HFF-Myc (cell line): Measurements from ENCODE around the gene CRABP1.

ENCODE experiments used
- DNase-seq: peaks from one replicate; pipeline ENCODE4 v3.0.0-alpha.2; 2011; ENCODE audit warnings: low read depth; ENCODE audit errors: extremely low read depth
- H3K4me3 ChIP-seq: replicated peaks from 2 replicates; pipeline ENCODE4 v1.5.1; 2011; ENCODE audit warnings: low read depth, mild to moderate bottlenecking, control low read depth, low read length
- TF ChIP-seq, protein P1 (sequence below): IDR thresholded peaks from 2 replicates; pipeline ENCODE4 v1.5.1; 2012; ENCODE audit warnings: mild to moderate bottlenecking, low read depth, low read length, control low read depth; ENCODE audit errors: missing control alignments

Gene CRABP1

DNA sequence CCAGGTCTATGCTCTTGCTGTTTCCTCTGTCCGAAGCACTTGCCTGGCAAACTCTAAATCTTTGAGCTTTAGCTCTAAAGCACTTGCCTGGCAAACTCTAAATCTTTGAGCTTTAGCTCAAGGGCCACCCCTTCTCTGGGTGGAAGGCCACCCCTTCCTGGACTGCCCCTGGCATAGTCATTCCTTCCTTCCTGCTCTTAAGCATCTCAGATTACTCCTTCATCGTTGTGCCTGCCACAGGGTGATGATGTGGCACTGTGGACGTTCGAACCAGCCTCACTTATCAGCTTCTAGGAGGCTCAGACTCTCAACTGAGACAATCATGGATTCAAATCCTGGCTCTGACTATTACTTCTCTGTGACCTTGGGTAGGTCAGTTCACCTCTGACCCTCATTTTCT, 10.5 kb upstream of the CRABP1 start:
- H3K4me3 ChIP-seq = no peak overlapping the region
- TF ChIP-seq, protein P1, sequence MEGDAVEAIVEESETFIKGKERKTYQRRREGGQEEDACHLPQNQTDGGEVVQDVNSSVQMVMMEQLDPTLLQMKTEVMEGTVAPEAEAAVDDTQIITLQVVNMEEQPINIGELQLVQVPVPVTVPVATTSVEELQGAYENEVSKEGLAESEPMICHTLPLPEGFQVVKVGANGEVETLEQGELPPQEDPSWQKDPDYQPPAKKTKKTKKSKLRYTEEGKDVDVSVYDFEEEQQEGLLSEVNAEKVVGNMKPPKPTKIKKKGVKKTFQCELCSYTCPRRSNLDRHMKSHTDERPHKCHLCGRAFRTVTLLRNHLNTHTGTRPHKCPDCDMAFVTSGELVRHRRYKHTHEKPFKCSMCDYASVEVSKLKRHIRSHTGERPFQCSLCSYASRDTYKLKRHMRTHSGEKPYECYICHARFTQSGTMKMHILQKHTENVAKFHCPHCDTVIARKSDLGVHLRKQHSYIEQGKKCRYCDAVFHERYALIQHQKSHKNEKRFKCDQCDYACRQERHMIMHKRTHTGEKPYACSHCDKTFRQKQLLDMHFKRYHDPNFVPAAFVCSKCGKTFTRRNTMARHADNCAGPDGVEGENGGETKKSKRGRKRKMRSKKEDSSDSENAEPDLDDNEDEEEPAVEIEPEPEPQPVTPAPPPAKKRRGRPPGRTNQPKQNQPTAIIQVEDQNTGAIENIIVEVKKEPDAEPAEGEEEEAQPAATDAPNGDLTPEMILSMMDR = no peak
- DNase-seq = no peak

DNA sequence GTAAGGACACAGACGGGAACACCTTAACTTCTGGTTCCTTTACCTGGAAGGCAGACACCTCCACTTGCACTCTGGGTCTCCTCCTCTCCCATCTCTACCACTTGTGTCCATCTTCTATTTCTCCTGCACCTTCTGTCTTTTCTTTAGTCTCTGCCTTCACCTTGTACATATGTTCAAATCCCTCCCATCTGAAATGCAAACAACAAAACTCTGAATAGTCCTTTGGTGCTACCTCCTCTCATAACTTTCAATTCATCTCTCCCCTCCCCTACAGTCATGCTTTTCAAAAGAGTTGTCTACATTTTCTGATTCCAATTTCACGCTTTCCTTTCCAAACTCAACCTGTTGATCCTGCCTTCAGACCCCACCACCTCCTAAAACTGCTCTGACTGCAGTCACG, 5.3 kb upstream of the CRABP1 start:
- TF ChIP-seq, protein P1 = no peak
- H3K4me3 ChIP-seq = no peak overlapping the region
- no peak for DNase-seq

DNA sequence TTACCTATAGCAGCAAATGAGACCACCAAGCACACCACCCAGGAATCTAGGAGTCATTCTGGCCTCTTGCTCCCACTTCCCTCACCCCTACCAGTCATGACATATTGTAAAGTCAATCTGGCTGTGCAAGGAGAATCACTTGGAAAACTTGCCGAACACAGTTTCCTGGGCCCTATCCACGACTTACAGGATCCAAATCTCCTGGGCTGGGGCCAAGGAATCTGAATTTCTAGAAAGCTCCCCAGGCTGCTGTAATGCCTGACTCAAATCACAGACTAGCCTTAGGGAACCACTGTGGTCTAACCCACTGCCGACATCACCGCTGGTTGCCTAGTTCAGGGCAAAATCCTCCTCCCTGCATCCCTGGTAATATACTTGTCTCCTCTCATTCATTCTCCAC, 4.2 kb upstream of the CRABP1 start:
- TF ChIP-seq, protein P1 = no peak
- no peak overlapping the region for H3K4me3 ChIP-seq
- DNase-seq = no peak

DNA sequence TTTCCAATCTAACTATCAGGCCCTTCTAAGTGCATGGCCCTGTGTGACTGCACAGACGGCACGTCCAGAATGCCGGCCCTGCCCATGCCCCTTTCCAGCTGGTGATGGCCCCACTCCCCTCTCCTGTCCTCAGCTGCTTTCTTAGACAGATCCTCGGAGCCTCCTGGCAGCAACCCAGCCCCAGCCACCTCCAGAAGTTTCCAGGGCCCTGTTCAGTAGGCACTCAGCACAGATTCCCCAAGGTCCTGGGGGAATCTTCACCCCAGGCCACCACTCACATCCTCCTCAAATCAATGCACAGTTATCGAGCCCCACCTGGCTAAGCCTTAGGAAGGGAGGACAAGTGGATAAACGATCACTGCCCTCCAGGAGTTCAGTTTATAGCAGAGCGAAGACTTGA, 1.4 kb upstream of the CRABP1 start:
- H3K4me3 ChIP-seq = no peak overlapping the region
- DNase-seq = no peak
- TF ChIP-seq, protein P1 = no peak

DNA sequence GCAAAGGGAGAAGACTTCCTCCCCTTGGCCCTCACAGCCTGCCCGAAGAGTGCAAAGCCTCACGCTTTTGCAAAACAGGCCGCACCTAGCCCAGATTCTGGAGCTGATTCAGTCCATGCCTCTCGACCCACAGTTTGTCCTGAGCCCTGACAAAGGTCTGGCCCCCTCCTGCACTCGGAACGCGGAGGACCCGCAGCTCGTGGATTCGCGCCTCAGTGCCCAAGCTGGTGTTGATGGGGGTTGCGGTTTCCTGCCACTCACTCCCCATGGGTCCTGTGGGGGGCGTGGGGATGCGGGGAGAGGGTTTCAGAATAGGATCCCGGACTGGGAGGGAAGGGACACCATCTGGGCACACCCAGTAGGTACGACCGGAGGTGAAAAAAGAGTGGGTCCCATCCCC, 594 bp upstream of the CRABP1 start:
- DNase-seq = no peak
- H3K4me3 ChIP-seq = no peak overlapping the region

GRCh38 chr15:78341057-78341987, 1.2 kb downstream of the CRABP1 start:
- TF ChIP-seq, protein P1 = no peak
- H3K4me3 ChIP-seq = no peak overlapping the region
- no peak for DNase-seq

More for the DNA sequence above, 594 bp upstream of the CRABP1 start:
- TF ChIP-seq, protein P1 = no peak
